ENCODE measurements around the gene MCEMP1. TPM values are rescaled to one million over a fixed set of nuclear protein-coding genes. Genes with fewer than 3 reads are reported as not detected.

The MCEMP1 gene
- total RNA-seq, 1 donor from 2014 or later: 0.67 TPM

DNA sequence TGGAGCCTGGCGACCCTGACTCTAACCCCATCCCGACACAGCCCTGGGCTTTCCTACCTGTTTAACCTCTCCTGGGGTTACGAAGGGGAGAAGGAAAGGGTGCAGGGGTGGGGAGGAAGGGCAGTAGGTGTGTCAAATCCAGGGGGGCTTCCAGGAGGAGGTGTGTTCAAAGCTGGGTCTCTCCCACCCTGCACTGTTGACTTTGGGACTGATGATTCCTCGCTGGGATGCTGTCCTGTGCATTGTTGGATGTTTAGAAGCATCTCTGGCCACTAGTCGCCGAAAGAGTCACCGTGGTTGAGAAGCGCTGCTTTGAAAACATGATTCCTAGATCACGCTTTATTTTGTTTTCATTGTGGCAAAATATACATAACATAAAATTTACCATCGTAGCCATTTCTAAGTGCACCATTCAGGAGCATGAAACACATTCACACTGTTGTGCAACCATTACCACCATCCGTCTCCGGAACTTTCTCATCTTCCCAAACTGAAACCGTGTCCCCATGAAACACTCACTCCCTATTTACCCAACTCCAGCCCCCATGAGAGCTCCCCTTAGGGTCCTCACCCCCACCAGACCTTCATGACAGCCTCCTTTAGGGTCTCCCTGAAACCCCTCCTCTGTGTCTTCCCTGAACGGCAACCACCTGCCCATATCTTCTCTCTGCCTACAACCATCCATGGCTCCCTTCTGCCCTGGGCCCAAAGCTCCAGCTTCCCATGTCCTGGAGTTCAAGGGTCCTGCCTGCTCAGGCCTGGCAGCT lies 29.5 kb downstream of the MCEMP1 start:
- DNase-seq: no peak
- intact Hi-C loops (cut with DNase I): no loop called here
- no peak for ATAC-seq (ENCODE audit: poor library complexity)

DNA sequence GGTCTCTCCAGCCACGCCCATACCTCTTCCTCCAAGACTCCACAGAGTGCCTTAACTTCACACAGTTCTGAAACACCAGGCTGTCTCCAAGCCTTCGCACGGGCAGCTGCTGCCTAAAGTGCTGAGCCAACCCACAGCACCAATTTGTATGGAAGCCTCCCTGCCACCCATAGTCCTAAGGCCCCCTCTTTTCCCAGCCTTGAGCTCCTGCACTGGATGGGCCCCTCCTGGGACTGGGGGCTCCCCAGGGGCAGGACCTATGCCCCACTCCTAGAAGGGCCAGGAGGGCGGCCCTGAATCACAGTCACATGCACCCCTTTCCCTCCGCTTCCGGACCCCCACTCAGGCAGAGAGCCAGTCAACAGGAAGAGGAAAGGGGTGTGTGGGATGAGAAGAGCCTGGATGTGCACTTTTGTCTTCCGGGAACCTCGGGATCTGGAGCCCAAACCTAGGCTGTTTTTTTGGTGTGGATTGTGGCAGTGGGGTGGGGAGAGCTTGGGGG lies 30.1 kb downstream of the MCEMP1 start:
- ATAC-seq (ENCODE audit: poor library complexity): peak; percentile 26
- intact Hi-C loops (cut with DNase I): no loop called here
- DNase-seq: no peak

DNA sequence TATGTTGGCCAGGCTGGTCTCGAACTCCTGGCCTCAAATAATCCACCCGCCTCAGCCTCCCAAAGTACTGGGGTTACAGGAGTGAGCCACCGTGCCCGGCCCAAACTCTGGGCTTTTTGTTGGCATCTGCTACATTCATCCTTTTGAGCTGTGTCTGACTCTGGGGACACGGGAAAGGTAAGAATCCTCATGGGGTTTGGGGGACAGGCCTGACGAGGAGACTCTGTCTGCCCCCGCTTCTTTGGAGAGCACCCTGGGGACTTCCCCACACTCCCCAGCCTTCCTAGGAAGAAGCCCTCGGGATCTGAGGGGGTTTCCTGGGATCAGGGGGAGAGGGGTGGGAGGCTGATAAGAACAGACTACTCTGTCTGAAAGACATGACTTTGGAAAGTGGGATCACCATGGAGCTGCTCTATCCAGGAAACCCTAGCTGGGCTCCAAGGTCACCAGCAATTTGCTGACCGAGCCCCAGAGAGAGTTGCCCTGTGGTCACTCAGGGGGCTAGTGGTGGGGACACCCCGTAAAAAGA lies 33.1 kb downstream of the MCEMP1 start:
- DNase-seq (no peak), ATAC-seq (ENCODE audit: poor library complexity) (no peak)
- intact Hi-C loops (cut with DNase I): no loop called here

DNA sequence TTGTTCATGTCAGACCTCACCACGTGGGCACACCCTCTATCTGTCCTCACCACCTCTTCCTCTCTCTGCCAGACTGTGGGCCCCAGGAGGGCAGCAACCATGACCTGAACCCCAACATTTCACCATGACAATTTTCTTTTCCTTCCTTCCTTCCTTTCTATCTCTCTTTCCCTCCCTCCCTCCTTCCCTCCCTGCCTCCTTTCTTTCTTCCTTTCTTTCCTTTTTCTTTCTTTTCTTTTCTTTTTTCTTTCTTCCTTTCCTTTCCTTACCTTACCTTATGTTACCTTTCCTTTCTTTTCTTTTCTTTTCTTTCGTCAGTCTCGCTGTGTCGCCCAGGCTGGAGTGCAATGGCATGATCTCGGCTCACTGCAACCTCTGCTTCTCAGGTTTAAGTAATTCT lies 33.7 kb downstream of the MCEMP1 start:
- intact Hi-C loops (cut with DNase I): no loop called here
- DNase-seq (no peak), ATAC-seq (ENCODE audit: poor library complexity) (no peak)

DNA sequence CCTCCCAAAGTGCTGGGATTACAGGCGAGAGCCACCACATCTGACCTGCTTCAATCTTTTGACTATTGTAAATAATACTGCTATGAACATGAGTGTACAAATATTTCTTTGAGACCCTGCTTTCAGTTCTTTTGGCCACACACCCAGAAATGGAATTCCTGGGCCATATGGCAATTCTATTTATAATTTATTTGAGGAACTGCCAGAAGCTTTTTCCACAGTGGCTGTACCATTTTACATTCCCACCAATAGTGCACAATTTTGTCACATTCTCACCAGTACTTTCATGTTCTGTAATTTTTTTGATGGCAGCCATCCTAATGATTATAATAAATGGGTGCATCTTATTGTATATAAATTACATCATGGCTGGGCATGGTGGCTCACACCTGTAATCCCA lies 38.8 kb downstream of the MCEMP1 start:
- no peak for ATAC-seq (ENCODE audit: poor library complexity)
- DNase-seq: no peak
- intact Hi-C loops (cut with DNase I): no loop called here

DNA sequence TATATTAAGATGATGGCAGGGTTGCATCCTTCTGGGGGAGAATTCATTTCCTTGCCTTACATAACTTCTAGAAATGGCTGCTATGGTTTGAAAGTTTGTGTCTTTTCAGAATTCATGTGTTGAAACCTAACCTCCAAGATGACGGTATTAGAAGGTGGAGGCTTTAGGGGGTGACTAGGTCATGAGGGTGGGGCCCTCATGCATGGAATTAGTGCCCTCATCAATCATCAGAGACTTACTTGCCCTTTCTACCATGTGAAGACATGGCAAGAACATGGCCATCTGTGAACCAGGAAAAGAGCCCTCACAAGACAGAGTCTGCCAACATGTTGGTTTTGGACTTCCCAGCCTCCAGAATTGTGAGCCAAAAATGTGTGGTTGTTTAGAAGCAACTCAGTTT lies 39.9 kb downstream of the MCEMP1 start:
- ATAC-seq (ENCODE audit: poor library complexity) (no peak), DNase-seq (no peak)
- intact Hi-C loops (cut with DNase I): no loop called here

DNA sequence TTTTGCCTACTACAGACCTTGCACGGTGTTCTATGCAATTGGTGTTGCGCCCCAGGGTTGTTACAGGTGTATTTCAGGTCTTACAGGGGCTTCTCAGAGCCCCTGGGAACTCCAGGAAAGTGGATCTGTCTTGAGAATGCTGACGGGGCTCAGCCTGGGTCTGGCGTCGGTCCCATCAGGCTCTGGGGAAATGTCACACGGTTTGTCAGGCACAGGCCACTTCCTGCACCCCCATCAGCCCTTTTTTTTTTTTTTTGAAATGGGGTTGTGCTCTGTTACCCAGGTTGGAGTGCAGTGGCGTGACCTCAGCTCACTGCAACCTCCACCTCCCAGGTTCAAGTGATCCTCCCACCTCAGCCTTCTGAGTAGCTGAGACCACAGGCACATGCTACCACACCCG lies 41.8 kb downstream of the MCEMP1 start:
- ATAC-seq (ENCODE audit: poor library complexity) (no peak), DNase-seq (no peak)
- intact Hi-C loops (cut with DNase I): no loop called here

DNA sequence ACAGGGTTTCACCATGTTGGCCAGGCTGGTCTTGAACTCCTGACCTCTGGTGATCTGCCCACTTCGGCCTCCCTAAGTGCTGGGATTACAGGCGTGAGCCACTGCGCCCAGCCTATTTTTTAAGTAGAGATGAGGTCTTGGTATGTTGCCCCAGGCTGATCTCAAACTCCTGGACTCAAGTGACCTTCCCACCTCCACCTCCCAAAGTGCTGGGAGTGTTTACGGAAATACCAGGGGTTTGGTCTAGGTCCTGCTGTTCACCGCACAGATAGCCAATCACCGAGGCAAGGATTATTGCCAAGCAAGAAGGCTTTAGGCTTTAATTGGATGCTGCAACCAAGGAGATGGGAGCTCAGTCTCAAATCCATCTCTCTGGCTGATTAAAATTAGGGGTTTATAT lies 43.5 kb downstream of the MCEMP1 start:
- intact Hi-C loops (cut with DNase I): no loop called here
- ATAC-seq (ENCODE audit: poor library complexity) (no peak), DNase-seq (no peak)

DNA sequence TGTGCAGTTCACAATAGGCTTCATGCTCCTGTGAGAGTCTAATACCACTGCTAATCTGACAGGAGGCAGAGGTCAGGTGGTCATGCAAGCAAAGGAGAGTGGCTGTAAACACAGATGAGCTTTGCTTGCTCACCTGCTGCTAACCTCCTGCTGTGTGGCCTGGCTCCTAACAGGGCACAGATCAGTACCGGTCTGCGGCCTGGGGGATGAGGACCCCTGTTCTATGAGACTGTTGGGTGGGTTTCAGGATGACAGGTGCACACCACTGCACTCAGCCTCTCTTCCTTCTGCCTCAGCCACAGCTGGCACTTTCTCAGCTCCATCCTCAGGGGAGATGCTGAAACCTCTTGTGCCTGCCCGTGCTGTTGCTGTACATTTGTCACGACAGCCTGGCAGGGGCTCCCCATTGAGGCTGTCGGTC lies 45.4 kb downstream of the MCEMP1 start:
- ATAC-seq (ENCODE audit: poor library complexity): no peak
- intact Hi-C loops (cut with DNase I): no loop called here
- DNase-seq: no peak

DNA sequence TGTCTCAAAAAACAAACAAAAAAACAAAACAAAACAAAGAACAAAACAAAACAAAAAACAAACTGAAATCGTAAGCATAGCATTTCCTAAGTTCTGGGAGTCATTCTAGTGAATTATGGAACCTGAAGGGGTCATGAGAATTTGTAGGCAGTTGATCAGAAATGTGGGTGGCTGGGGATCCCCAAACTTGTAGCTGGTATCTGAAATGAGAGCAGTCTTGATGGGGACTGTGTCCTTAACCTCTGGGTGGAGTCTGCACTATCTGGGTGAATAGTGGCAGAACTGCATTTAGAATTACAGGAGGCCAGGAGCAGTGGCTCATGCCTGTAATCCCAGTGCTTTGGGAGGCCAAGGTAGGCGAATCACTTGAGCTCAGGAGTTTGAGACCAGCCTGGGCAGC lies 48.9 kb downstream of the MCEMP1 start:
- no peak for ATAC-seq (ENCODE audit: poor library complexity)
- intact Hi-C loops (cut with DNase I): no loop called here

DNA sequence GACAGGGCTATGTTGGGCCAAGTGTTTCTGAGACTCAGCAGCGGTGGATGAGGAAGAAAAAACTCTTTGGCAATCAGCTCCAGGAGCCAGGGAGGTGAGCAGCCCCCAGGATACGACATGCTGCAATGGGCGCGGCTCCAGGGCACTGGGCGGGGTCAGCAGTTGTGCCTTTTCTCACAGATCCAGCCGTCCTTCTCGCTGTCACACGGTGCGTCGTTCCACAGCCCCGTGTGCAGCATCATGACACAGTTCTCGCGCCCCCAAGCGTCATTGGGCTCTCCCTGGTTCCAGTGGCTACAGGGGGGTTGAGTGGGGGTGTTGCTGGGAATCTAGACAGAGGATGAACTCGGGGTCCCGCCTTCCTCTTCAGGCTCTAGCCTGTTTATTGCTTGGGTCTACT lies 52.3 kb downstream of the MCEMP1 start:
- intact Hi-C loops (cut with DNase I): no loop called here
- ATAC-seq (ENCODE audit: poor library complexity) (no peak), DNase-seq (no peak)

More for the DNA sequence above, 48.9 kb downstream of the MCEMP1 start:
- no peak for DNase-seq

Other genes starting within 250 kb of the MCEMP1 start
- gene PEX11G, start 188.1 kb upstream of the MCEMP1 start, total RNA-seq: 0.97 TPM
- 92.1 TPM for gene ZNF358, start 161.0 kb upstream of the MCEMP1 start, total RNA-seq
- 17.5 TPM for gene MCOLN1, start 154.5 kb upstream of the MCEMP1 start, total RNA-seq
- gene PNPLA6, start 141.4 kb upstream of the MCEMP1 start, total RNA-seq: 50.4 TPM
- gene CAMSAP3, start 81.2 kb upstream of the MCEMP1 start, total RNA-seq: 1.0 TPM
- gene XAB2, start 47.5 kb upstream of the MCEMP1 start, total RNA-seq: 23.5 TPM
- gene PET100, start 47.3 kb upstream of the MCEMP1 start, total RNA-seq: 208 TPM
- 3.9 TPM for gene PCP2, start 43.4 kb upstream of the MCEMP1 start, total RNA-seq
- 7.0 TPM for gene STXBP2, start 40.0 kb upstream of the MCEMP1 start, total RNA-seq
- gene RETN, start 8.0 kb upstream of the MCEMP1 start, total RNA-seq: 0.48 TPM
- 116 TPM for gene TRAPPC5, start 3.7 kb downstream of the MCEMP1 start, total RNA-seq
- 0.56 TPM for gene FCER2, start 25.0 kb downstream of the MCEMP1 start, total RNA-seq
- gene CLEC4G, start 55.0 kb downstream of the MCEMP1 start, total RNA-seq: 1.1 TPM
- gene CD209, start 70.4 kb downstream of the MCEMP1 start, total RNA-seq: 11.4 TPM
- not detected for gene CLEC4M, start 86.2 kb downstream of the MCEMP1 start, total RNA-seq
- 19.4 TPM for gene EVI5L, start 153.1 kb downstream of the MCEMP1 start, total RNA-seq
- 0.08 TPM for gene PRR36, start 197.3 kb downstream of the MCEMP1 start, total RNA-seq
- 1.6 TPM for gene LRRC8E, start 211.4 kb downstream of the MCEMP1 start, total RNA-seq
- gene MAP2K7, start 226.8 kb downstream of the MCEMP1 start, total RNA-seq: 27.5 TPM
- 10.9 TPM for gene TGFBR3L, start 237.7 kb downstream of the MCEMP1 start, total RNA-seq
- gene SNAPC2, start 243.2 kb downstream of the MCEMP1 start, total RNA-seq: 9.4 TPM
- 0.16 TPM for gene CTXN1, start 249.0 kb downstream of the MCEMP1 start, total RNA-seq

All from Right ventricle myocardium superior (tissue), 1 donor.